ENCODE measurements around the gene NDUFB2.
"Not testable (repeated sequence)": the region's sequence is repeated elsewhere in the genome, so short reads cannot be mapped to it uniquely, and the experiment has no call there.

The NDUFB2 gene

GRCh38 chr7:140696680-140697446 lies at the start of gene NDUFB2:
TSS of gene NDUFB2 (plus strand) at chr7:140696708. CDS start at chr7:140696745, 37 bp downstream.
- DNase-seq = peak; percentile 56 to 67

DNA sequence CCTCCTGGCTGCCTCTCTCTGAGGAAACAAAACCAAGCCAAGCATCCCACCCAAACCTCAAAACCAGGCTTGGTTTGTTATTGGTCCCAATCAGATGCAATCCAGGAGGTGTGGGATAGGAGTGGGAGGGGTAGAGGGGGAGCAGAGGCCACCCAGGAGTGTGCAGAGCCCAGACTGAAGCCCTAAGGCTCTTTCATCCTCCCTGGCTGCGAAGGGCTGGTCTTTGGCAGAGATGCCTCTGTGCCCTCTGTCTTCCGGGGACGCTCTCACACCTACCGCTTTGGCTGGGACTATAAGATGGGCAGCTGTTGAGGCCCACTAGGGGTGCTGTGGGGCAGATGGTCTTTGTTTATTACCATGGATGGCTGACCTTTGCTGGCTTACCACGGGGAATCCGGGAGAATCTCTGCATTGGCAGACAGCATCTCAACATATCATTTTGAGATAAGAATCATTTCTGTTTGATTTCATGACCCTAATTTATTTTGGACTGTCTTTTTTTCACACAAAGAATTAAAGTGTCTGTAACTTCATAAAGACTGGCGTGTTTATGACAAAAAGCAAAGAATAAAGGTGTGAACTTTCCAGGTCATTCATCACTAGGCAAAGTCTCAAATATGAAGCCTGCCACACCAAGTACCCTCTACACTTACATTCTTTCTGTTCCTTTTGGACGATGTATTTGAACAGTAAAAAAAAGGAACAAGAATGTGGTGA lies 49.4 kb upstream of the NDUFB2 start:
- peak; percentile 41 to 42 for DNase-seq

DNA sequence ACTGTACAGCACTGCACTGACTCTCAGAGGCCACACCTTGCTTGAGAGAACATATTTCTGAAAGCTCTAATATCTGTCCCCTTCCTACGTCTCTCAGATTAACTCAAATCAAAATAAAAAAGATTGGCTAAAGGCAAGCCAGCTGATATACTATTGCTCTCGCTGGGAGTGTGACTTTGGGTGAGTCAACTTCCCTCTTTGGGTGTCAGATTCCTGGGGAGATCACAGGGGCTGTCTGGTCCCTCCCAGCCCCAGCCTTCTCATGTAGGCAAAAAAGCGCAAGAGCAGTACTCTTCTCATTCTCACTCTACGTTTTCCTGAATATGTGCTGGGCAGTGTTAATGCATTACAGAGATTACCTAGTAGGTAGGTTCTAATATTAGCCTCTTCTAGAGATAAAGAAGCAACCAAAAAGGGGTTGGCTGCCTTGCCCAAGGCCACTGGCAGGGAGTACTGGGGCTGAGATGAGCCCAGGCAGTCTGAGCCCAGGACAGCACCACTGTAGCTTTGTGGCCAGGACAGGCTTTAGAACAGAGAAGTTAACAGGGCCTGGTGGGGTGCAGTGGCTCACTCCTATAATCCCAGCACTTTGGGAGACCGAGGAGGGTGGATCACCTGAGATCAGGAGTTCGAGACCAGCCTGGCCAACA lies 46.8 kb upstream of the NDUFB2 start:
- DNase-seq = no peak

DNA sequence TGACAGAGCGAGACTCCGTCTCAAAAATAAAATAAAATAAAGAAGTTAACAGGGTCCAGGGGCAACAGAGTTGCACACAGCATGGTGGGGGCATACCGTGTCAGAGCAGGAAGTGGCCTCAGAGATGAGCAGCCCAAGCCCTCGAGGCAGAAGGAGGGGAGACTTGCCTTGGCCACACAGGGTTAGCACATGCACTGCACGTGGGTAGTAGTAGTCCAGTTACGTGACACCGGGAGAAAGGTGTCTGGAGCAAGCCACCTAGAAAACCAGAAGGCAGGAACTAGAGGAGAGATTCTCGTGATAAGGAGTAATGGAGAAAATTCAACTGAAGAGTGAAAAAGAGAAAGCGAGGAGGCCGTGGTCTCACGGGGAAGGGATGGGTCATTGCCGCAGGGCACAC lies 46.1 kb upstream of the NDUFB2 start:
- DNase-seq = no peak

GRCh38 chr7:140653319-140654108 lies 43.0 kb upstream of the NDUFB2 start:
- DNase-seq = peak; percentile 18 to 60

DNA sequence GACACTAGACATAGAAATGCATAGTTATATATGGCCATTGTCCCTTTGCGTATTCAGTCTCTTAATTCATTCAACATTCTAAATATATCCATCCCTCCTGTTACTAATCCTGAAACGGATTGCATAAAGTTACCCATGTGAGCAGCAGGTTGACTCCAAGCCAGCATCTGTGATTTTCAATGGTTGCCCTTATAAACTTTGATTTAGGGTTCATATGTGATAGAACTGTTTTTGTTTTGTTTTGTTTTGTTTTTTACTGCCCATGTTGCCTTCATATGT lies 42.5 kb upstream of the NDUFB2 start:
- no peak for DNase-seq

GRCh38 chr7:140654661-140655060 lies 41.8 kb upstream of the NDUFB2 start:
- no peak for DNase-seq

- no peak for DNase-seq
Measured at GRCh38 chr7:140655511-140656408, 40.7 kb upstream of the NDUFB2 start.

DNA sequence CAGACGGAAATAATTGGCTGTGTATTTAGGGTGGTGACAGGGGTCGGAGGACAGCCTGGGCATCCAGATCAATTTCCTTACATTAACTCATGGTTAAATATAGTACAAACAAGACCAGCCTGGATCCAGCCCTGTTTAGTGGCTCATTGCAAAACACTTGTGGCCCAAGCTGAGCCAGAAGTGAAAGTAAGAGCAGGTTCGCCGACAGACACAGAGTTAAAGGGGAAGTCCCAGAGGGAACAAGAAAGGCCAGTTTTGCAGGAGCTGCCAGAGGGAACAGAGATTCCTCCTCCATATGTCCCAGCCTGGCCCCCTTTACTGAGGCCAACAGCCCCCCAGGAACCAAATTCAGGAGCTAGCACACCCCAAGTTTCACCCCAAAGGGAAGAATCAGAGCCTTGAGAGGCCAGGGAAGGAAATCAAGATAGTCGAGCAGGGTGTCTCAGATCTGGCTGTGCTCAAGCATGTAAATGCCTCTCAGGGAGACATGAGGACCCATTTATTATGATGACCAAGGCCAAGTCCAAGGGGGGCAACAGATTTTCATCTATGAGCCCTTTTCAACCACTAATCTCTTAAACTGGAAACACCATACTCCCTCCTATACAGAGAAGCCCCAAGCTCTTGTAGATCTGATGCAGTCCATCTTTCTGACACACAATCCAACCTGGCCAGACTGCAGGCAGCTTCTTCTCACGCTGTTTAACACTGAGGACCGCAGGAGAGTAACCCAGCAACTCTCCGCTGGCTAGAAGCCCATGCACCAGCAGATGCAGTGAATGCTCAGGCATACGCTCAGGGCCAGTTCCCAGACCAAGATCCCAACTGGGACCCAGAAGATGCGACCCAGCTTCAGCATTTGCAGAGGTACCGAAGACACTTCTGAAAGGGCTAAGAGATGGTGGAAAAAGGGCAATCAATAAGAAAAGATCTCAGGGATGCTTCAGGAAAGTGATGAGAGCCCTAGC lies 39.7 kb upstream of the NDUFB2 start:
- peak; percentile 33 to 54 for DNase-seq

- DNase-seq = no peak
Measured at GRCh38 chr7:140657891-140658290, 38.6 kb upstream of the NDUFB2 start.

DNA sequence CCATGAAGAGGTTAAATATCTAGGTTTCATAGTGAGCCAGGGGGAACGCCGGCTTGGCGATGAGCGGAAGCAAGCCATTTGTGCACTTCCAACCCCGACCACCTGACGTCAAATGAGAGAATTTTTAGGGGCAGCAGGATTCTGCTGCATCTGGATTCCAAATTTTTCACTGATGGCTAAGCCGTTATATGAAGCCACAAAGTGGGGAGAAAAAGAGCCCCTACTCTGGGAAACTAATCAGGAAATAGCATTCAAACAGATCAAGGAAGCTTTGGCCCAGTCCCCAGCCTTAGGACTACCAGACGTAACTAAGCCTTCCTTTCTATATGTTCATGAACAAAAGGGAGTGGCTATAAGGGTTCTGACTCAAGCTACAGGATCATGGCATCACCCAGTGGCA lies 36.7 kb upstream of the NDUFB2 start:
- no peak for DNase-seq

DNA sequence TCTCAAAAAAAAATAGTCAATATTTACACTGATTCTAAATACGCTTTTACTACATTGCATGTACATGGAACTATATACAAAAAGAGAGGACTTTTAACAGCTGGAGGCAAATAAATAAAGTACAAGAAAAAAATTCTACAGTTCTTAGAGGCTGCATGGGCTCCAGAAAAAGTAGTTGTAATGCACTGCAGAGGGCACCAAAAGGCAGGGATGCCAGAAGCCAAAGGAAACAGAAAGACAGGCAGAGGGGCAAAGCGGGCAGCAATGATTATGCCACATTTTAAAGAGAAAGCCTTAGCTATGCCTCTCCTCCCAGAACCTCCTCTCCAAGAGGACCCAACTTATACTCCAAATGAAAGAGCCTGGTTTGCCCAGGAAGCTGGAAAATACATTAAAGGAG lies 35.4 kb upstream of the NDUFB2 start:
- no peak for DNase-seq

DNA sequence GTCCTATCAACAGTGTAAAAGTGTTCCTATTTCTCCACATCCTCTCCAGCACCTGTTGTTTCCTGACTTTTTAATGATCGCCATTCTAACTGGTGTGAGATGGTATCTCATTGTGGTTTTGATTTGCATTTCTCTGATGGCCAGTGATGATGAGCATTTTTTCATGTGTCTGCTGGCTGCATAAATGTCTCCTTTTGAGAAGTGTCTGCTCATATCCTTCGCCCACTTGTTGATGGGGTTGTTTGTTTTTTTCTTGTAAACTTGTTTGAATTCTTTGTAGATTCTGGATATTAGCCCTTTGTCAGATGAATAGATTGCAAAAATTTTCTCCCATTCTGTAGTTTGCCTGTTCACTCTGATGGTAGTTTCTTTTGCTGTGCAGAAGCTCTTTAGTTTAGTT lies 33.6 kb upstream of the NDUFB2 start:
- not testable (repeated sequence) for DNase-seq

- no peak for DNase-seq
Measured at GRCh38 chr7:140667476-140667875, 29.0 kb upstream of the NDUFB2 start.

DNA sequence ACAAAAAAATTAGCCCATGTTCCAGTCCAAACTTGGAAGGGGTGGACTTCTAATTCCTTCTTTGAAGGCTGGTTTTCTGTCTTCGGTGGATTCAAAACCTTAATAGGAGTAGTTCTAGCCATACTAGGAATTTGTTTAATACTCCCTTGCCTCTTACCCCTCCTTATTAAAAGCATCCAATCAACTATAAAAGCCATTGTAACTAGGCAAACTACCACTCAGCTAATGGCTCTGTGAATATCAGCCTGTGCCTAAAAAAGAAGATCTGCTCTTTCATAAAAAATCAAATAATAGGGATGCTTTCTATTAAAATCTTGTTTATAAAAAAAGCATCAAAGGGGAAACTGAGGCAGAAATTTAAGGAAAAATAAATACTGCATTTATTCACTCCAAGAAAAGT lies 27.9 kb upstream of the NDUFB2 start:
- DNase-seq = no peak

- DNase-seq = no peak
Measured at GRCh38 chr7:140669352-140669751, 27.2 kb upstream of the NDUFB2 start.

DNA sequence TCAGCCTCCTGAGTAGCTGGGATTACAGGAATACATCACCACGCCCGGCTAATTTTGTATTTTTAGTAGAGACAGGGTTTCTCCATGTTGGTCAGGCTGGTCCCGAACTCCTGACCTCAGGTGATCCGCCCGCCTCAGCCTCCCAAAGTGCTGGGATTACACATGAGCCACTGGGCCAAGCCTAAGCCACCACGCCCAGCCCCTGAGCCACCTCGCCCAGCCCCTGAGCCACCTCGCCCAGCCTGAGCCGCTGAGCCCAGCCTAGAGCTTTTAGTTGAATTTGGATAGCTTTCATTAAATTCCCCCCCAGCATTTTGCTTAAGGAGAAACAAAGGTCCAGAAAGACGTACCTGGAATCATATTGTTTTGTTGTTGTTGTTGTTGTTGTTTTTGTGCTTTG lies 26.6 kb upstream of the NDUFB2 start:
- not testable (repeated sequence) for DNase-seq

DNA sequence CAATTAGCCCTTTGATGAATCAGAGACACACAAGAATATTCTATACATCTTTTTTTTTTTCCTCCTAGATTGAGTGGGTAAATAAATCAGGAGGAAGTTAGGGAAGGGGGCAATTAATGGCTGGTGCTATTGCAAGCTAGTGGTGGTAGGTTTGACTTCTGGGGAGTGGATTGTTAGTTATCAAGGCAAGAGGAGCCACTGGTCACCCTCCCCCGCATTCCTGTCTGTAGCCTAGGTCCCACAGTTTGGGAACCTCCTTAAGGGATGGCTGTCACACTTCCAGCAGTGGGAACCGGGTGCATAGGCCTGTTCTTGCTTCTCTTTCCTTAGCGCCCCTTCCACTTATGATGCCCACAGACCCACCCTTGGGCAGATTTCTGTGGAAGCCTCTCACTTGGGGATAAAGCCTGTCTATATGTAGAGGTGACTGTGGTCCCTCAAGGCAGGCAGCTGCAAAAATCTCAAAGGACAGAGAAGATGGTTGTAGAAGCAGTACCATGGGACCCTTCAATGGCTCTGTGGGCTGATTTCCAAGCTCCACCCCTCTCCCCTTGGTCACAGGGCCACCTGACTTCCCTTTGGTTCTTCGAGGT lies 26.1 kb upstream of the NDUFB2 start:
- DNase-seq = no peak

- DNase-seq = no peak
Measured at GRCh38 chr7:140671966-140672365, 24.5 kb upstream of the NDUFB2 start.

GRCh38 chr7:140672382-140673062 lies 24.0 kb upstream of the NDUFB2 start, which contains the start of gene ADCK2:
TSS of gene ADCK2 (plus strand) at chr7:140672945. CDS start at chr7:140673331, 386 bp downstream.
- DNase-seq = peak; percentile 55 to 65

All from CD4-positive, alpha-beta T cell treated with Interleukin-1 beta for 1 hour (primary cell).